GM23338 (cell line): ENCODE data around the gene GSDMA. TPM values are rescaled to one million over a fixed set of nuclear protein-coding genes. Genes with fewer than 3 reads are reported as not detected.

Experiments used
- ATAC-seq: fragments of 200-7000 bp; cut with Tn5 transposase; 3 replicates; pipeline ENCODE4 v1.9.1; 2020
- DNase-seq: peaks from one replicate; pipeline ENCODE4 v3.0.0-alpha.2; 2015; ENCODE audit warnings: low spot score
- H2AFZ ChIP-seq: fragments of 200-600 bp; sonication (generic); 2 replicates; pipeline ENCODE4 v1.8.0; 2016; ENCODE audit warnings: antibody characterized with exemption, mild to moderate bottlenecking, moderate library complexity
- H3F3A ChIP-seq: fragments of 200-600 bp; sonication (generic); replicated peaks from 2 replicates; pipeline ENCODE4 v1.8.0; 2017; ENCODE audit warnings: antibody characterized with exemption, mixed run types, low read depth
- H3K27ac ChIP-seq: fragments of 200-600 bp; sonication (generic); 2 replicates; pipeline ENCODE4 v1.6.1; 2016; ENCODE audit warnings: low read depth
- H3K27me3 ChIP-seq: fragments of 200-600 bp; sonication (generic); 2 replicates; pipeline ENCODE4 v1.8.0; 2016; ENCODE audit warnings: mild to moderate bottlenecking, mixed run types, moderate library complexity; ENCODE audit not compliant: insufficient read depth
- H3K36me3 ChIP-seq: fragments of 200-600 bp; sonication (generic); 2 replicates; pipeline ENCODE4 v1.8.0; 2016; ENCODE audit warnings: mild to moderate bottlenecking; ENCODE audit not compliant: insufficient read depth
- H3K4me1 ChIP-seq: fragments of 200-600 bp; sonication (generic); 2 replicates; pipeline ENCODE4 v1.8.0; 2016; ENCODE audit warnings: mild to moderate bottlenecking, moderate library complexity; ENCODE audit not compliant: insufficient read depth
- H3K4me2 ChIP-seq: fragments of 200-600 bp; sonication (generic); 2 replicates; pipeline ENCODE4 v1.7.1; 2017; ENCODE audit warnings: mixed run types
- H3K4me3 ChIP-seq: fragments of 200-600 bp; sonication (generic); 2 replicates; pipeline ENCODE4 v1.6.1; 2016; ENCODE audit warnings: mixed run types
- H3K79me2 ChIP-seq: fragments of 200-600 bp; sonication (generic); replicated peaks from 2 replicates; pipeline ENCODE4 v1.8.0; 2017; ENCODE audit warnings: mild to moderate bottlenecking; ENCODE audit not compliant: insufficient read depth
- H3K9me2 ChIP-seq: fragments of 200-600 bp; sonication (generic); 2 replicates; pipeline ENCODE4 v1.8.0; 2017; ENCODE audit not compliant: insufficient read depth
- H4K20me1 ChIP-seq: fragments of 200-600 bp; sonication (generic); replicated peaks from 2 replicates; pipeline ENCODE4 v1.8.0; 2017; ENCODE audit warnings: mild to moderate bottlenecking; ENCODE audit not compliant: insufficient read depth
- H3K27ac Mint-ChIP-seq: 2 replicates; pipeline ENCODE4 v1.8.0; 2020; ENCODE audit warnings: inconsistent platforms, mild to moderate bottlenecking, moderate library complexity, mixed read lengths
- H3K27me3 Mint-ChIP-seq: 3 replicates; pipeline ENCODE4 v1.8.0; 2022; ENCODE audit warnings: low read depth, mild to moderate bottlenecking, moderate library complexity, mixed read lengths, inconsistent platforms; ENCODE audit not compliant: insufficient read depth, poor library complexity
- H3K36me3 Mint-ChIP-seq: 3 replicates; pipeline ENCODE4 v1.8.0; 2021; ENCODE audit warnings: low read depth, mild to moderate bottlenecking, inconsistent platforms, moderate library complexity, mixed read lengths
- H3K4me1 Mint-ChIP-seq: 3 replicates; pipeline ENCODE4 v1.8.0; 2020; ENCODE audit warnings: mild to moderate bottlenecking, inconsistent platforms, mixed read lengths
- H3K4me3 Mint-ChIP-seq: 3 replicates; pipeline ENCODE4 v1.8.0; 2021; ENCODE audit warnings: moderate library complexity, mild to moderate bottlenecking, inconsistent platforms, mixed read lengths
- H3K9me3 Mint-ChIP-seq: 3 replicates; pipeline ENCODE4 v1.8.0; 2020; ENCODE audit warnings: moderate library complexity, mild to moderate bottlenecking, inconsistent platforms, mixed read lengths
- CREB1 ChIP-seq: fragments of 250-450 bp; sonication (Bioruptor Pico); IDR thresholded peaks from 2 replicates; pipeline ENCODE4 v1.5.0; 2020; ENCODE audit warnings: low read depth, mild to moderate bottlenecking, moderate library complexity
- CTCF ChIP-seq, 2 experiments: fragments of 200-600 bp in 1 of 2; sonication (generic) in 1 of 2; conservative IDR thresholded peaks; 2 replicates each; pipeline versions ENCODE4 v1.5.1 to v1.6.1; 2016 to 2017; ENCODE audit warnings: antibody characterized with exemption in 2 of 2, low read depth in 2 of 2, mild to moderate bottlenecking in 2 of 2, moderate library complexity in 1 of 2
- ETS1 ChIP-seq: IDR thresholded peaks from 2 replicates; pipeline ENCODE4 v1.6.1; 2016; ENCODE audit warnings: antibody characterized with exemption
- EZH2 ChIP-seq: fragments of 200-600 bp; sonication (generic); IDR thresholded peaks from one replicate; pipeline ENCODE4 v1.8.0; 2017; ENCODE audit warnings: antibody characterized with exemption, mild to moderate bottlenecking, low read depth; ENCODE audit not compliant: unreplicated experiment
- EZH2phosphoT487 ChIP-seq: fragments of 200-600 bp; sonication (generic); IDR thresholded peaks from one replicate; pipeline ENCODE4 v1.8.1; 2018; ENCODE audit warnings: antibody characterized with exemption; ENCODE audit not compliant: unreplicated experiment
- JUNB ChIP-seq: IDR thresholded peaks from one replicate; pipeline ENCODE4 v1.6.1; 2016; ENCODE audit warnings: antibody characterized with exemption; ENCODE audit not compliant: unreplicated experiment
- NANOG ChIP-seq: IDR thresholded peaks from 2 replicates; pipeline ENCODE4 v1.6.1; 2016; ENCODE audit warnings: antibody characterized with exemption, borderline replicate concordance
- POLR2AphosphoS5 ChIP-seq: IDR thresholded peaks from 2 replicates; pipeline ENCODE4 v1.6.1; 2016; ENCODE audit warnings: antibody characterized with exemption, low read depth
- STAT1 ChIP-seq: IDR thresholded peaks from one replicate; pipeline ENCODE4 v1.6.1; 2016; ENCODE audit warnings: antibody characterized with exemption; ENCODE audit not compliant: unreplicated experiment
- ZNF114 ChIP-seq: fragments of 250-450 bp; sonication (Bioruptor Pico); IDR thresholded peaks from 2 replicates; pipeline ENCODE4 v1.5.0; 2020; ENCODE audit warnings: mild to moderate bottlenecking, moderate library complexity
- ZNF331 ChIP-seq: fragments of 250-450 bp; sonication (Bioruptor Pico); IDR thresholded peaks from 2 replicates; pipeline ENCODE4 v1.5.0; 2020; ENCODE audit warnings: low read depth, mild to moderate bottlenecking, moderate library complexity
- polyA plus RNA-seq: library from polyadenylated mRNA; unstranded; fragments of >200 nt; fragmentation: Nextera tagmentation; extraction: Ambion mirVana; gene quantifications from 2 replicates; pipeline ENCODE4 v1.2.1, GENCODE V29; 2016
- total RNA-seq: library from RNA; depleted of rRNA; stranded (reverse); fragments of >200 nt; shearing (Covaris generic); gene quantifications from 2 replicates; pipeline ENCODE4 v1.2.3, GENCODE V29; 2014
- TF ChIP-seq, protein P1 (sequence below): fragments of 250-450 bp; sonication (Bioruptor Pico); IDR thresholded peaks from 2 replicates; pipeline ENCODE4 v1.5.0; 2020; ENCODE audit warnings: mild to moderate bottlenecking, moderate library complexity
- TF ChIP-seq, protein P2 (sequence below): IDR thresholded peaks from one replicate; pipeline ENCODE4 v1.6.1; 2018; ENCODE audit warnings: antibody characterized with exemption; ENCODE audit not compliant: unreplicated experiment

Gene GSDMA
- total and polyA plus RNA-seq, 2 experiments from 2014 or later: not detected

- no peak overlapping the region for H3K4me3 Mint-ChIP-seq
- Histone ChIP-seq H3K36me3 (no peaks in the 10 kb centered on the region), H3K27ac (no peak overlapping the region), H3K4me2 (no peak overlapping the region), H2AFZ (no peak overlapping the region), H3K9me2 (no peaks in the 10 kb centered on the region), H3K79me2 (no peaks in the 10 kb centered on the region), H4K20me1 (no peaks in the 10 kb centered on the region), H3K27me3 (0 out of 2 replicates have a peak, but pooled peaks cover 4% of the 10 kb centered on the region), H3K4me1 (peaks cover 10% of the 10 kb centered on the region; the same call in 1 of the 2 replicates), H3K4me3 (no peak overlapping the region), H3F3A (0 out of 2 replicates have a peak, but pooled peaks cover 7% of the 10 kb centered on the region)
- peaks cover 28% of the 10 kb centered on the region for H3K27me3 Mint-ChIP-seq
- no peaks in the 10 kb centered on the region for H3K36me3 Mint-ChIP-seq
- peaks cover 32% of the 10 kb centered on the region for H3K4me1 Mint-ChIP-seq
- no peak overlapping the region for H3K27ac Mint-ChIP-seq
- ATAC-seq: no peak
- no peaks in the 10 kb centered on the region for H3K9me3 Mint-ChIP-seq
- no peak for TF ChIP-seq JUNB
- no peak for TF ChIP-seq STAT1
- no peak for TF ChIP-seq NANOG
- no peak for TF ChIP-seq ETS1
- no peak for TF ChIP-seq EZH2
- no peak for TF ChIP-seq EZH2phosphoT487
- TF ChIP-seq CREB1 (CRISPR knock-in tag): no peak
- no peak for TF ChIP-seq ZNF331 (CRISPR knock-in tag)
- TF ChIP-seq ZNF114 (CRISPR knock-in tag): no peak
- TF ChIP-seq POLR2AphosphoS5: no peak
- TF ChIP-seq, protein P1, sequence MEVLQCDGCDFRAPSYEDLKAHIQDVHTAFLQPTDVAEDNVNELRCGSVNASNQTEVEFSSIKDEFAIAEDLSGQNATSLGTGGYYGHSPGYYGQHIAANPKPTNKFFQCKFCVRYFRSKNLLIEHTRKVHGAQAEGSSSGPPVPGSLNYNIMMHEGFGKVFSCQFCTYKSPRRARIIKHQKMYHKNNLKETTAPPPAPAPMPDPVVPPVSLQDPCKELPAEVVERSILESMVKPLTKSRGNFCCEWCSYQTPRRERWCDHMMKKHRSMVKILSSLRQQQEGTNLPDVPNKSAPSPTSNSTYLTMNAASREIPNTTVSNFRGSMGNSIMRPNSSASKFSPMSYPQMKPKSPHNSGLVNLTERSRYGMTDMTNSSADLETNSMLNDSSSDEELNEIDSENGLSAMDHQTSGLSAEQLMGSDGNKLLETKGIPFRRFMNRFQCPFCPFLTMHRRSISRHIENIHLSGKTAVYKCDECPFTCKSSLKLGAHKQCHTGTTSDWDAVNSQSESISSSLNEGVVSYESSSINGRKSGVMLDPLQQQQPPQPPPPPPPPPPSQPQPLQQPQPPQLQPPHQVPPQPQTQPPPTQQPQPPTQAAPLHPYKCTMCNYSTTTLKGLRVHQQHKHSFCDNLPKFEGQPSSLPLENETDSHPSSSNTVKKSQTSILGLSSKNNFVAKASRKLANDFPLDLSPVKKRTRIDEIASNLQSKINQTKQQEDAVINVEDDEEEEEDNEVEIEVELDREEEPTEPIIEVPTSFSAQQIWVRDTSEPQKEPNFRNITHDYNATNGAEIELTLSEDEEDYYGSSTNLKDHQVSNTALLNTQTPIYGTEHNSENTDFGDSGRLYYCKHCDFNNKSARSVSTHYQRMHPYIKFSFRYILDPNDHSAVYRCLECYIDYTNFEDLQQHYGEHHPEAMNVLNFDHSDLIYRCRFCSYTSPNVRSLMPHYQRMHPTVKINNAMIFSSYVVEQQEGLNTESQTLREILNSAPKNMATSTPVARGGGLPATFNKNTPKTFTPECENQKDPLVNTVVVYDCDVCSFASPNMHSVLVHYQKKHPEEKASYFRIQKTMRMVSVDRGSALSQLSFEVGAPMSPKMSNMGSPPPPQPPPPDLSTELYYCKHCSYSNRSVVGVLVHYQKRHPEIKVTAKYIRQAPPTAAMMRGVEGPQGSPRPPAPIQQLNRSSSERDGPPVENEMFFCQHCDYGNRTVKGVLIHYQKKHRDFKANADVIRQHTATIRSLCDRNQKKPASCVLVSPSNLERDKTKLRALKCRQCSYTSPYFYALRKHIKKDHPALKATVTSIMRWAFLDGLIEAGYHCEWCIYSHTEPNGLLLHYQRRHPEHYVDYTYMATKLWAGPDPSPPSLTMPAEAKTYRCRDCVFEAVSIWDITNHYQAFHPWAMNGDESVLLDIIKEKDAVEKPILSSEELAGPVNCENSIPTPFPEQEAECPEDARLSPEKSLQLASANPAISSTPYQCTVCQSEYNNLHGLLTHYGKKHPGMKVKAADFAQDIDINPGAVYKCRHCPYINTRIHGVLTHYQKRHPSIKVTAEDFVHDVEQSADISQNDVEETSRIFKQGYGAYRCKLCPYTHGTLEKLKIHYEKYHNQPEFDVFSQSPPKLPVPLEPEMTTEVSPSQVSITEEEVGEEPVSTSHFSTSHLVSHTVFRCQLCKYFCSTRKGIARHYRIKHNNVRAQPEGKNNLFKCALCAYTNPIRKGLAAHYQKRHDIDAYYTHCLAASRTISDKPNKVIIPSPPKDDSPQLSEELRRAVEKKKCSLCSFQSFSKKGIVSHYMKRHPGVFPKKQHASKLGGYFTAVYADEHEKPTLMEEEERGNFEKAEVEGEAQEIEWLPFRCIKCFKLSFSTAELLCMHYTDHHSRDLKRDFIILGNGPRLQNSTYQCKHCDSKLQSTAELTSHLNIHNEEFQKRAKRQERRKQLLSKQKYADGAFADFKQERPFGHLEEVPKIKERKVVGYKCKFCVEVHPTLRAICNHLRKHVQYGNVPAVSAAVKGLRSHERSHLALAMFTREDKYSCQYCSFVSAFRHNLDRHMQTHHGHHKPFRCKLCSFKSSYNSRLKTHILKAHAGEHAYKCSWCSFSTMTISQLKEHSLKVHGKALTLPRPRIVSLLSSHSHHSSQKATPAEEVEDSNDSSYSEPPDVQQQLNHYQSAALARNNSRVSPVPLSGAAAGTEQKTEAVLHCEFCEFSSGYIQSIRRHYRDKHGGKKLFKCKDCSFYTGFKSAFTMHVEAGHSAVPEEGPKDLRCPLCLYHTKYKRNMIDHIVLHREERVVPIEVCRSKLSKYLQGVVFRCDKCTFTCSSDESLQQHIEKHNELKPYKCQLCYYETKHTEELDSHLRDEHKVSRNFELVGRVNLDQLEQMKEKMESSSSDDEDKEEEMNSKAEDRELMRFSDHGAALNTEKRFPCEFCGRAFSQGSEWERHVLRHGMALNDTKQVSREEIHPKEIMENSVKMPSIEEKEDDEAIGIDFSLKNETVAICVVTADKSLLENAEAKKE (CRISPR knock-in tag): no peak
- TF ChIP-seq, protein P2, sequence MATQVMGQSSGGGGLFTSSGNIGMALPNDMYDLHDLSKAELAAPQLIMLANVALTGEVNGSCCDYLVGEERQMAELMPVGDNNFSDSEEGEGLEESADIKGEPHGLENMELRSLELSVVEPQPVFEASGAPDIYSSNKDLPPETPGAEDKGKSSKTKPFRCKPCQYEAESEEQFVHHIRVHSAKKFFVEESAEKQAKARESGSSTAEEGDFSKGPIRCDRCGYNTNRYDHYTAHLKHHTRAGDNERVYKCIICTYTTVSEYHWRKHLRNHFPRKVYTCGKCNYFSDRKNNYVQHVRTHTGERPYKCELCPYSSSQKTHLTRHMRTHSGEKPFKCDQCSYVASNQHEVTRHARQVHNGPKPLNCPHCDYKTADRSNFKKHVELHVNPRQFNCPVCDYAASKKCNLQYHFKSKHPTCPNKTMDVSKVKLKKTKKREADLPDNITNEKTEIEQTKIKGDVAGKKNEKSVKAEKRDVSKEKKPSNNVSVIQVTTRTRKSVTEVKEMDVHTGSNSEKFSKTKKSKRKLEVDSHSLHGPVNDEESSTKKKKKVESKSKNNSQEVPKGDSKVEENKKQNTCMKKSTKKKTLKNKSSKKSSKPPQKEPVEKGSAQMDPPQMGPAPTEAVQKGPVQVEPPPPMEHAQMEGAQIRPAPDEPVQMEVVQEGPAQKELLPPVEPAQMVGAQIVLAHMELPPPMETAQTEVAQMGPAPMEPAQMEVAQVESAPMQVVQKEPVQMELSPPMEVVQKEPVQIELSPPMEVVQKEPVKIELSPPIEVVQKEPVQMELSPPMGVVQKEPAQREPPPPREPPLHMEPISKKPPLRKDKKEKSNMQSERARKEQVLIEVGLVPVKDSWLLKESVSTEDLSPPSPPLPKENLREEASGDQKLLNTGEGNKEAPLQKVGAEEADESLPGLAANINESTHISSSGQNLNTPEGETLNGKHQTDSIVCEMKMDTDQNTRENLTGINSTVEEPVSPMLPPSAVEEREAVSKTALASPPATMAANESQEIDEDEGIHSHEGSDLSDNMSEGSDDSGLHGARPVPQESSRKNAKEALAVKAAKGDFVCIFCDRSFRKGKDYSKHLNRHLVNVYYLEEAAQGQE: no peak
- no peak for TF ChIP-seq CTCF (conservative IDR thresholded peaks at IDR 0.05; ENCODE audit: low read depth in 2 of 2)
- DNase-seq: no peak
These were observed 11.9 kb upstream of the GSDMA start for GRCh38 chr17:39950871-39951348.
